Activated naive CD4-positive, alpha-beta T cell treated with anti-CD3 and anti-CD28 coated beads, Interleukin-2, amount 50 U/mL, for 24 hours (primary cell): ENCODE results near the gene MYH7B.

Experiments
- H3K27ac Mint-ChIP-seq: one replicate; pipeline ENCODE4 v1.8.0; 2021; ENCODE audit warnings: mild to moderate bottlenecking, mixed read lengths
- H3K27me3 Mint-ChIP-seq: one replicate; pipeline ENCODE4 v1.8.0; 2021; ENCODE audit warnings: mixed read lengths
- H3K36me3 Mint-ChIP-seq: one replicate; pipeline ENCODE4 v1.8.0; 2021; ENCODE audit warnings: mixed read lengths
- H3K4me1 Mint-ChIP-seq: one replicate; pipeline ENCODE4 v1.8.0; 2021; ENCODE audit warnings: mixed read lengths
- H3K4me3 Mint-ChIP-seq: one replicate; pipeline ENCODE4 v1.8.0; 2021; ENCODE audit warnings: mild to moderate bottlenecking, mixed read lengths
- H3K9me3 Mint-ChIP-seq: one replicate; pipeline ENCODE4 v1.8.0; 2021; ENCODE audit warnings: mixed read lengths

MYH7B gene

DNA sequence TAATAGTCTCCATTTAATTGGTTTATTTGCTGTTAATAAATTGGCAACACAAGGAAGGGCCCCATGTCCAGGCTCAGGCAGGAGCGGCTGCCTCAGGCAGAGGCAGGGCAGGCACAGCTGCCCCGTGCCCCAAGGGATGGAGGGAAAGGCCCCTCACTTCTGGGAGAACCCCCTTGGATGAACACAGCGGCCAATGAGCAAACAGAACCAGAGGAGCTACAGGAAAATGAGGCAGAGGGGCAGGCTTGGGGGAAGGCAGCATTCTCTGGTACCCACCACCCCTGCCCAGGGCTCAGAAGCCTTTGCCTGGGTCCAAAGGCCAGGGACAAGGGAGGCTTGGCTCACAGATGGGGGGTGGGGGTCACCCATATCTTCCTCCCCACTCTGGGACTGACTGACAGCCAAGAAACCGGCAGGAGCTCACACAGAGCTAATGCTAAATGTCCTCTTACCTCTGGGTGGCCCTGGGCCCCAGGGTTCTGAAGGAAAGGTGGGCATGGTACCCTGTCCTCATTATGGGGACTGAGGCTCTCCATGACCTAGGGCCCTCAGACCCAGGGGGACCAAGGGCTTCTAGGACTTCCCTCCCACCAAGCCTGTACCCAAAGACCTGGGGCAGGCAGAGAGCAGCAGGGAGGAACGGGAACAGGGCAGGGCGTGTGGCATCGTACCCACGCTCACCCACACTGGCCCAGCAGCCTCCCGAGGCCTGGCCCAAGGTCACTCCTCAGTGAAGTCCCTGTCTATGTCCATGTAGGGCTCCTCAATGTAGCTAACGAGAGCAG, 47.0 kb downstream of the MYH7B start:
- Mint-ChIP-seq H3K9me3 (no peaks in the 10 kb centered on the region), H3K27me3 (no peaks in the 10 kb centered on the region), H3K36me3 (peaks cover 10% of the 10 kb centered on the region), H3K27ac (no peak overlapping the region), H3K4me1 (no peaks in the 10 kb centered on the region), H3K4me3 (no peak overlapping the region)

DNA sequence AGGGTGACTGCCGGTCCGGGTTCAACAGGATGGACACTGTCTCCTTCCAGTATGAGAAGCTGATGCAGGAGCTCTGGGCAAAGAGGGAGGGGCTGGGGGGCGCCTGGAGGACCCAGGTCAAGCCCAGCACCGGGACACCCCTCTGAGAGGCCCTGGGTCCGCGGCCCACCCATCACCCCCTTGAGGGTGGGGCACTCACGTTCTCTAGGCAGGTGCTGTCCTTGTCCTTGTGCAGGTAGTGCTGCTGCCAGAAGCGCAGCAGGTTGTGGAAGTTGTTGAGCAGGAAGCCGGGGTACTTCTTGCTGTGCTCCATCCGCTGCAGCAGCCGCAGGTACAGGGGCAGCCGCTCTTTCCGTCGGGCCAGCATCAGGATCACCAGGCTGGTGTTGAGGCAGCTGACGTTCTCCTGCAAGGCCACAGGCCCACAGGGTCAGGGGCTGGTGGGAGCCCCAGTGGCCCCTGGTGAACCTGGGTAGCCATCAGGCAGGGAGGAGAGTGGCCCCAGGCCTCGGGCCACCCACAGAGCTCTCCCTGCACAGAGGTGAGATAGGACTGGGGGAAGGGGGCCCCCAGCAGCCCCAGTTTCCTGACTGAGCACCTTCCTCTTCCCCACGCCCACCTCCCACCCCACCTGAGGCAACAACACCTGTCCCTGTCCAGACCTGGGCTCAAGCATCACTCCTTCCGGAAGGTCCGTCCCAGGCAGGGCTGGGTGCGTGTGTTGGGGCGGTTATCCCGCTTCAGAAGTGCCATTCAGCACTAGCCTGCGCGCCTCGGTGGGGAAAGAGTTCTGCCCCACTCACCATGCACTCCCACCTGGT, 47.8 kb downstream of the MYH7B start:
- Mint-ChIP-seq H3K4me3 (no peak overlapping the region), H3K4me1 (no peaks in the 10 kb centered on the region), H3K36me3 (peaks cover 4% of the 10 kb centered on the region), H3K9me3 (no peaks in the 10 kb centered on the region), H3K27ac (no peak overlapping the region), H3K27me3 (no peaks in the 10 kb centered on the region)

DNA sequence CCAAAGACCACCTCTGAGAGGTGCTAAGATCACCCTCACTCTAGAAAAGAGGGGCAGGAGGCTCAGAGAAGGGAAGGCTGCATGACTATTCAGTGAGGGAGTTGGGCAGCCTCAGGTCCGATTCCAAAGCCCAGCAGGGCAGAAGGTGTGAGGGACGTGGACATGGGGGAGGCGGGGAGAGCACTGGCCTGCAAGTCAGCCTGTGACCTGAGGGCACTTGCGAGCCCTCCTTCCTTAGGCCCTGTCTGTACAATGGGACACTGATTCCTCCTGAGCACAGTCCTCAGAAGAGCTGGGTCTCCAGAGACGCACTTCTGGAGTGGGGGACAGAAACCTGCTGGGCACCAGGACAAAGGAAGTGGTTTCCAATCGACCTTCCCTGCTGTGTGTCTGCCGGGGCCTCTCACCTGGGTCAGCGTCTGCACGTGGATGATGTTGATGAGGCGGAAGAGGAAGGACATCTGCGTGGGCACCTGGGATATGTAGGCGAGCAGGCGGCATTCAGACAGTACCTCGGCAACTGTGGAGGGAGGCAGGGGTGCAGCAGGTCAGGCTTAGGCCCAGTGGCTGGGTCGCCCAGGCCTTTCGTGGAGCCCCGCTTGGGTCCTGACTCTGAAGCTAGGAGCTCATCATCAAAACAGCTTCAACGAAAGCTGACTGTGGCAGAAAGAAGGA, 48.5 kb downstream of the MYH7B start:
- Mint-ChIP-seq H3K27ac (no peak overlapping the region), H3K9me3 (no peaks in the 10 kb centered on the region), H3K36me3 (peaks cover 5% of the 10 kb centered on the region), H3K4me3 (no peak overlapping the region), H3K4me1 (no peaks in the 10 kb centered on the region), H3K27me3 (no peaks in the 10 kb centered on the region)

DNA sequence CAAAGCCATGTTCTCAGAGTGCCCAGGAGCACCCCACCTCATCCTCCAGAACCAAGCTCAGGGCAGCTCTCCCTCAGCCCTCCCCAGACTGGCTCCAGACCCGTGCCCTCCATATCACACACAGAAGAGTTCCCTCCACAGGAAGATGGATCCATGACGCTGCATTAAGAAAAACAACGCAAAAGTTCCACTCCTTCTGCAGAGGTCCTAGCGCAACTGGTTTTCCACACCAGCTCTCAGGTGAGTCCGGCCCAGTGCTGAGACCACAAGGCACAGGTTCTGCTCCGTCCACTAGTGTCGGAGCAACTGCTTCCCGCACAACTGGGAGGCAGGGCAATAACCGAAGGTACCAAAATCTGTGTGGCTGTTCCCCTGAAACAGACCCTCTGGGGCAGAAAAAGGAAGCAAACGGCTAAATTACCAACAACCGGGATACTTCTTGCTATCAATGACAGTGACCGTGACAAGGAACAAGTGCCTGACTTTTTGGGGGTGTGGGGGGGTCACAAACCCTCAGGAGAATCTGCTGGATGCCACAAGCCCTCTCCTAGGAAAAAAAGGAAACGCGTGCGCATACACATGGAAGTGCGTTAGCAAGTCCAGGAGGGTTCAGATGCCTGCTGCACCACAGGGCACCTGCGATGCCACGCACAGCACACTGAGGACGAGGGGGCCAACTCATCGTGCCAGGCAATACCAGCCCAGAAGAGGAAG, 49.2 kb downstream of the MYH7B start:
- Mint-ChIP-seq H3K27me3 (no peaks in the 10 kb centered on the region), H3K36me3 (peaks cover 5% of the 10 kb centered on the region), H3K4me3 (no peak overlapping the region), H3K27ac (no peak overlapping the region), H3K4me1 (no peaks in the 10 kb centered on the region), H3K9me3 (no peaks in the 10 kb centered on the region)
